H1 (cell line): ENCODE data around the gene FAM222B. TPM values are rescaled to one million over a fixed set of nuclear protein-coding genes. Genes with fewer than 3 reads are reported as not detected.
A peak's percentile ranks its signal among the peaks of the same experiment; 100 is the strongest.

Experiments used
- CHD1 ChIP-seq: IDR thresholded peaks from 2 replicates; pipeline ENCODE4 v1.6.1; 2012; ENCODE audit warnings: low read depth, low read length, improper control_type of control experiment
- CREB1 ChIP-seq: IDR thresholded peaks from 2 replicates; pipeline ENCODE4 v1.6.1; 2012; ENCODE audit warnings: inconsistent platforms
- EP300 ChIP-seq, 2 experiments: IDR thresholded peaks; 1 replicate in 1 of 2; 2 replicates in 1 of 2; pipeline ENCODE4 v1.6.1; 2011 to 2012; ENCODE audit warnings: low read depth in 2 of 2, low read length in 2 of 2, mild to moderate bottlenecking in 2 of 2, borderline replicate concordance in 1 of 2, inconsistent platforms in 1 of 2, moderate library complexity in 1 of 2
- GTF2F1 ChIP-seq: IDR thresholded peaks from 2 replicates; pipeline ENCODE4 v1.6.1; 2012; ENCODE audit warnings: low read depth, low read length, improper control_type of control experiment, borderline replicate concordance
- HDAC2 ChIP-seq, 2 experiments: fragments of 300-600 bp in 1 of 2; sonication (generic) in 1 of 2; IDR thresholded peaks; 2 replicates each; pipeline ENCODE4 v1.6.1; 2011 to 2012; ENCODE audit warnings: low read depth in 2 of 2, low read length in 2 of 2, mild to moderate bottlenecking in 2 of 2, moderate library complexity in 2 of 2, borderline replicate concordance in 1 of 2, inconsistent platforms in 1 of 2
- POLR2A ChIP-seq, 2 experiments: IDR thresholded peaks; 1 replicate in 1 of 2; 2 replicates in 1 of 2; pipeline ENCODE4 v1.6.1; 2011; ENCODE audit warnings: low read depth in 2 of 2, low read length in 2 of 2, mild to moderate bottlenecking in 2 of 2; ENCODE audit errors: control extremely low read depth in 1 of 2
- RAD21 ChIP-seq, 2 experiments: IDR thresholded peaks in 1 of 2; conservative IDR thresholded peaks in 1 of 2; 2 replicates each; pipeline ENCODE4 v1.6.1; 2011; ENCODE audit warnings: low read depth in 2 of 2, low read length in 2 of 2, improper control_type of control experiment in 1 of 2, inconsistent platforms in 1 of 2, mild to moderate bottlenecking in 1 of 2, moderate library complexity in 1 of 2
- RBBP5 ChIP-seq: IDR thresholded peaks from 2 replicates; pipeline ENCODE4 v1.7.1; 2012; ENCODE audit warnings: low read depth, mild to moderate bottlenecking, inconsistent platforms, low read length, moderate library complexity, borderline replicate concordance
- SP1 ChIP-seq: IDR thresholded peaks from 2 replicates; pipeline ENCODE4 v1.6.1; 2011; ENCODE audit warnings: low read depth, low read length
- SP2 ChIP-seq: IDR thresholded peaks from 2 replicates; pipeline ENCODE4 v1.6.1; 2012; ENCODE audit warnings: mild to moderate bottlenecking, low read length, inconsistent platforms
- TAF1 ChIP-seq: IDR thresholded peaks from 2 replicates; pipeline ENCODE4 v1.6.1; 2011; ENCODE audit warnings: mild to moderate bottlenecking, low read depth, low read length
- TBP ChIP-seq: IDR thresholded peaks from 2 replicates; pipeline ENCODE4 v1.6.1; 2011; ENCODE audit warnings: low read depth, low read length, improper control_type of control experiment
- polyA plus RNA-seq, 7 experiments: library from polyadenylated mRNA; depleted of rRNA in 3 of 7; stranded (reverse) in 5 of 7; unstranded in 2 of 7; fragments of >200 nt in 5 of 7; fragments of 200-250 nt in 2 of 7; gene quantifications; 1 replicate in 5 of 7; 2 replicates in 1 of 7; 4 replicates in 1 of 7; pipeline versions ENCODE4 v1.2.1 to v1.2.3, GENCODE V29; 2011 to 2013; ENCODE audit warnings: missing spikeins in 2 of 7, mixed read lengths in 2 of 7
- total RNA-seq: library from RNA; stranded (reverse); fragmentation: NEBNext Ultra II Directional; extraction: Animal tissue kit (Norgen Biotek cat#: 25700); gene quantifications from 2 replicates; pipeline ENCODE4 v1.2.1, GENCODE V29; 2021
- TF ChIP-seq, protein P1 (sequence below): IDR thresholded peaks from 2 replicates; pipeline ENCODE4 v1.6.1; 2011; ENCODE audit warnings: low read length, improper control_type of control experiment
- TF ChIP-seq, protein P2 (sequence below), 3 experiments: IDR thresholded peaks; 1 replicate in 2 of 3; 2 replicates in 1 of 3; pipeline versions ENCODE4 v1.5.1 to v1.6.1; 2011; ENCODE audit warnings: low read length in 3 of 3, mild to moderate bottlenecking in 3 of 3, inconsistent platforms in 2 of 3, low read depth in 1 of 3, moderate library complexity in 1 of 3; ENCODE audit not compliant: insufficient read depth in 1 of 3; ENCODE audit errors: control extremely low read depth in 1 of 3

FAM222B gene
- total and polyA plus RNA-seq, 2 of the 8 experiments (the other 6 are each of a cell fraction or from before 2014, with no cell fraction given), result 42.1 to 81.7 TPM

DNA sequence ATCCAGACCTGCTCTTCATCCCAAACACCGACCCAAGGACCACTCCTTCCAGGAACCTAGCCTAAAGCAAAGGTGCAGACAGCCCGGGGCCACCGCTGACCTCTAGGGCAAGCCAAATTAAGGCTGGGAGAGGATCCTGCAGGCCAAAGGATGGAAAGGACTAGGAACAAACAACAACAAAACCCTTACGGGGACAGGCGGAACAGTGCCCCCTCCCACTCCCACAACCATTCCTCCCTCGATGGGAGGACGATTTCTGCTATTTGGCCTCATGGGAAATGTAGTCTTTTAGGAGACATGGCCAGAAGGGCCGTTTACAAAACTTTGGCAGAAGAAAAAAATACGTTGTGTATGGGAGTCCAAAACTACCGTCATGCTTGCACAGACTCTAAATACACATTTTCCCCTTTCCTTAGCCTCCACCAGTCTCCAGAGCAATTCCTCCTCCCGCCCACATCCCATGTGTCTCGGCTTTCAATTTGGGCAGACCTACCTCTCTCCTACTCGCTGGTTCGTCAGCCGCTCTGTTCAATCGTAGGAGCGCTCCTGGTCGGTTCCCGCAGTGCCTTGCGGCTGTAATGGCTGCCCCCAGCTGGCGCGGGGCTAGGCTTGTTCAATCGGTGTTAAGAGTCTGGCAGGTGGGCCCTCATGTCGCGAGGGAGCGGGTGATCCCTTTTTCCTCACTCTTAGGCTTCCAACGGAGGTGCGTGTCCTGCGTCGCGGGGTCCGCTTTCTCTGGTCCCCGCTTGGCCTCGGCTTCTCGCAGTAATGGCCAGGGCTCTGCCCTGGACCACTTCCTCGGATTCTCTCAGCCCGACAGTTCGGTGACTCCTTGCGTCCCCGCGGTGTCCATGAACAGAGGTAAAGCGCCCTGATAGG is 12.1 kb upstream of the FAM222B start, which contains the start of gene ERAL1 (continued):
- TF ChIP-seq POLR2A (IDR thresholded peaks at IDR 0.05; ENCODE audit: control extremely low read depth in 1 of 2, low read depth in 2 of 2, low read length in 2 of 2) (peak; percentile 82 to 93), GTF2F1 (no peak), CHD1 (no peak), HDAC2 (IDR thresholded peaks at IDR 0.05; ENCODE audit: borderline replicate concordance in 1 of 2, low read depth in 2 of 2, low read length in 2 of 2) (peak in 1 of 2 experiments; percentile 95; a peak in 2 of 4 replicates), TAF1 (peak; percentile 93), SP2 (no peak), SP1 (no peak), TBP (peak; percentile 88), EP300 (IDR thresholded peaks at IDR 0.05; ENCODE audit: borderline replicate concordance in 1 of 2, low read depth in 2 of 2, low read length in 2 of 2) (no peak), RAD21 (IDR thresholded peaks at IDR 0.05 in 1 of 2, conservative IDR thresholded peaks at IDR 0.05 in 1 of 2; ENCODE audit: low read depth in 2 of 2, low read length in 2 of 2) (no peak), CREB1 (no peak), RBBP5 (no peak)
- TF ChIP-seq, protein P1, sequence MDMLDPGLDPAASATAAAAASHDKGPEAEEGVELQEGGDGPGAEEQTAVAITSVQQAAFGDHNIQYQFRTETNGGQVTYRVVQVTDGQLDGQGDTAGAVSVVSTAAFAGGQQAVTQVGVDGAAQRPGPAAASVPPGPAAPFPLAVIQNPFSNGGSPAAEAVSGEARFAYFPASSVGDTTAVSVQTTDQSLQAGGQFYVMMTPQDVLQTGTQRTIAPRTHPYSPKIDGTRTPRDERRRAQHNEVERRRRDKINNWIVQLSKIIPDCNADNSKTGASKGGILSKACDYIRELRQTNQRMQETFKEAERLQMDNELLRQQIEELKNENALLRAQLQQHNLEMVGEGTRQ, result no peak
- TF ChIP-seq, protein P2, sequence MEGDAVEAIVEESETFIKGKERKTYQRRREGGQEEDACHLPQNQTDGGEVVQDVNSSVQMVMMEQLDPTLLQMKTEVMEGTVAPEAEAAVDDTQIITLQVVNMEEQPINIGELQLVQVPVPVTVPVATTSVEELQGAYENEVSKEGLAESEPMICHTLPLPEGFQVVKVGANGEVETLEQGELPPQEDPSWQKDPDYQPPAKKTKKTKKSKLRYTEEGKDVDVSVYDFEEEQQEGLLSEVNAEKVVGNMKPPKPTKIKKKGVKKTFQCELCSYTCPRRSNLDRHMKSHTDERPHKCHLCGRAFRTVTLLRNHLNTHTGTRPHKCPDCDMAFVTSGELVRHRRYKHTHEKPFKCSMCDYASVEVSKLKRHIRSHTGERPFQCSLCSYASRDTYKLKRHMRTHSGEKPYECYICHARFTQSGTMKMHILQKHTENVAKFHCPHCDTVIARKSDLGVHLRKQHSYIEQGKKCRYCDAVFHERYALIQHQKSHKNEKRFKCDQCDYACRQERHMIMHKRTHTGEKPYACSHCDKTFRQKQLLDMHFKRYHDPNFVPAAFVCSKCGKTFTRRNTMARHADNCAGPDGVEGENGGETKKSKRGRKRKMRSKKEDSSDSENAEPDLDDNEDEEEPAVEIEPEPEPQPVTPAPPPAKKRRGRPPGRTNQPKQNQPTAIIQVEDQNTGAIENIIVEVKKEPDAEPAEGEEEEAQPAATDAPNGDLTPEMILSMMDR (IDR thresholded peaks at IDR 0.05; ENCODE audit: control extremely low read depth in 1 of 3, insufficient read depth in 1 of 3, low read depth in 1 of 3, low read length in 3 of 3), result no peak
